GM19193 (cell line): ENCODE results near the gene C19orf73.

Experiments
- POLR2A ChIP-seq: IDR thresholded peaks from 4 replicates; pipeline ENCODE4 v1.6.1; 2011; ENCODE audit not compliant: insufficient read depth, insufficient read length; ENCODE audit errors: extremely low read depth

Gene C19orf73

DNA sequence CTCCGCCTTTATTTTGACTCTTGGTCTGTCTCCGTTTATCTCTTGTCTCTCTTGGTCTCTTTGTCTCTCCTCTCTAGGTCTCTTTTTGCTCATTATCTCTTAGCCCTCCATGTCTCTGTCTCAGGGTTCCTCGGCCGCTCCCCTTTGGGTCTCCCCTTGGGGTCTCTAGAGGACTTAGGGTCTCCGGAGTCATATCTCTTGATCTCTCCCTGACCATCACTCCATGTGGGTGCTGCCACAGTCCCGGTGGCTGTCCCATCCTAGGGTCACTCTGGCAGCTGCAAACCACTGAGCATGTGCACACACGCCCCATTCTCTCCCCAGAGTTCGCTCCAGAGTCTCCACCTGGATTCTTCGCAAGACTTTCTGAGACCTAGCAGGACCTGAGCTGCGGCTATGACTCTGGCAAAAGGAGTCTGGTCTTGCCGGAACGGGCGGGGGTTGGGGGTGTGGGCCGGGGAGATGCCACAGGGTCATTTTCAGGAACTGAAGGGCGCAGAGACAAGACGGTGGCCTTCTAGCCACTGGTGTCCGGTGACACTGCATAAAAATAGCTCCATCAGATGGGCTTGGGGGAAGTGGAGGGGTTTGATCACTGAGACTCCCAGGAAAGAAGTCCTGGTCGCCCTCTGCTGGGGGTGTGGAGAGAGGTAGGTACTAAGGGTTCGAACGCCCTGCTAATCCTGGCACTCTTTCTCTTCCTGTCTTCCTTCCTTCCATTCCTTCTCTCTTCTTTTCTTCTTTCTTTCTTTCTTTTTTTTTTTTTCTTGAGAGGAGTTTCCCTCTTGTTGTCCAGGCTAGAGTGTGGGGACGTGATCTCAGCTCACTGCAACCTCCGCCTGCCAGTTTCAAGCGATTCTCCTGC, 45.2 kb downstream of the C19orf73 start:
- no peak for TF ChIP-seq POLR2A

DNA sequence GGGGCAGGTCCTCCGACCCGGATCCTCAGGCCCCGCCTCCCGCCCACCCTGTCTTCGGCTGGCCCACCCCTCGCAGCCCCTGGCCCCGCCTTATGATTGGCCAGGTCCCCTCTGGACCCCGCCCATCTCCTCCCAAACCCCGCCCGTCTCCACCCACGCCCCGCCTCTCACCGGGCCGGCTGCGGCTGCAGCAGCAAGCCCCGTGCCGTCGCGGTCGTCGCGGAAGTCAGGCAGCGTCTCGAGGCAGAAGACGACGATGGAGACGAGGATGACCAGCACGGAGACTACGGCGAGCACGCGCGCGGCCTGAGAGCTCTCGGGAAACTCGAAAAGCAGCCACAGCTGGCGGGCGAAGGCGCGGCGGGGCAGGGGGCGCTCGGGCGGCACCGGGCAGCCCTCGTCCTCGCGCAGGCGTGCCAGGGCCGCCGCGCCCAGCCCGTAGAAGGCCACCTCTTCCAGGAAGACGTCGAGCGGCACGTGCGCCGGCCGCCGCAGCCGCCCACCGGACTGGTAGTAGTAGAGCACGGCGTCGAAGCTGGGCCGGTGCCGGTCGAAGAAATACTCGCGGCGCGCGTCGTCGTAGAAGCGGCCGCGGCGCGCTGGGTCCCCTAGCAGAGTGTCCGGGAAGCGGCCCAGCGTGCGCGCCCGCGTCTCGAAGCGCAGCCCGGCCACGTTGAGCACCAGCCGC, 46.9 kb downstream of the C19orf73 start:
- no peak for TF ChIP-seq POLR2A

DNA sequence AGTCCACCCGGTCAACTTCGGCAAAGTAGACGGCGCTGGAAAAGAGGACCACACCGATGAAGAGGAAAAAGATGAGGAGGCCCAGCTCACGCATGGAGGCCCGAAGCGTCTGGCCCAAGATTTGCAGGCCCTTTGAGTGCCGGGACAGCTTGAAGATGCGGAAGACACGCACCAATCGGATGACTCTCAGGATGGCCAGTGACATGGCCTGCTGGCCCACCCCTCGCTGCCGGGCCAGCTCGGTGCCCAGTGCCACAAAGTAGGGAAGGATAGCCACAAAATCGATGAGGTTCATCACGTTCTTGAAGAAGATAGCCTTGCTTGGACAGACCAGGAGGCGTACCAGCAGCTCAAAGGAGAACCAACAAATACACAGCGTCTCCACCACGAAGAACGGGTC, 48.5 kb downstream of the C19orf73 start:
- TF ChIP-seq POLR2A, result no peak

DNA sequence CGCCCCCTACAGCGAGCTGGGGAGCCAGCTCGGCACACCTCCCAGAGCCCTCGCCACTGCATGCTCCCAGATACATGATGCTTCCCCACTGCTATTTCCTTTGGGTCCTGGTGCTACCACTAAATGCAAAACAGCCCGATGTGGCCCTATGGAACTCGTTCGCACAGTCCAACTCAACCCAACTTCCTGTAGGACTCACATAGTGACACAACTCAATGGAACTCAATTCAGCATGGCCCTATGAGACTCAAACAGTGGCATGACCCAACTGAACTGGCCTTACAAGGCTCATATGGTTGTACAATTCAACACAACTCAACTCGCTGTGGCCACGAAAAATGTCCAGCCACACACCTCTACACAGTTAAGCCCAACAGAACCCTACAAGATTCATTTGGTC, 49.9 kb downstream of the C19orf73 start:
- TF ChIP-seq POLR2A, result no peak
